Islet of Langerhans (tissue), 1 donor: ENCODE data around the gene TOLLIP.
"Not testable (repeated sequence)": the region's sequence is repeated elsewhere in the genome, so short reads cannot be mapped to it uniquely, and the experiment has no call there.

ENCODE experiments used
- FAIRE-seq: peaks from one replicate; lab custom pipeline; 2011; peaks lifted over from hg19 to GRCh38; lab: Jason Lieb, UNC

The TOLLIP gene

GRCh38 chr11:1263010-1263409 lies 46.4 kb downstream of the TOLLIP start:
- FAIRE-seq = no peak

- no peak for FAIRE-seq
These were observed 47.0 kb downstream of the TOLLIP start for GRCh38 chr11:1262172-1263006.

- no peak for FAIRE-seq
These were observed 48.0 kb downstream of the TOLLIP start for GRCh38 chr11:1261241-1262071.

- FAIRE-seq = no peak
These were observed 48.8 kb downstream of the TOLLIP start for GRCh38 chr11:1260620-1261019.

- no peak for FAIRE-seq
These were observed 49.4 kb downstream of the TOLLIP start for GRCh38 chr11:1260023-1260501.

GRCh38 chr11:1259561-1259960 lies 49.9 kb downstream of the TOLLIP start:
- FAIRE-seq = no peak

- no peak for FAIRE-seq
These were observed 50.4 kb downstream of the TOLLIP start for GRCh38 chr11:1259076-1259461.

- no peak for FAIRE-seq
These were observed 50.9 kb downstream of the TOLLIP start for GRCh38 chr11:1258401-1259075.

- FAIRE-seq = no peak
These were observed 51.5 kb downstream of the TOLLIP start for GRCh38 chr11:1257916-1258315.

- FAIRE-seq = no peak
These were observed 52.1 kb downstream of the TOLLIP start for GRCh38 chr11:1257366-1257765.

- no peak for FAIRE-seq
These were observed 53.0 kb downstream of the TOLLIP start for GRCh38 chr11:1256257-1257045.

GRCh38 chr11:1255151-1255550 lies 54.3 kb downstream of the TOLLIP start:
- no peak for FAIRE-seq

GRCh38 chr11:1254733-1255132 lies 54.7 kb downstream of the TOLLIP start:
- no peak for FAIRE-seq

- no peak for FAIRE-seq
These were observed 55.3 kb downstream of the TOLLIP start for GRCh38 chr11:1254086-1254648.

- FAIRE-seq = no peak
These were observed 56.3 kb downstream of the TOLLIP start for GRCh38 chr11:1253103-1253485.

GRCh38 chr11:1252371-1253102 lies 56.9 kb downstream of the TOLLIP start:
- FAIRE-seq = no peak

- no peak for FAIRE-seq
These were observed 58.1 kb downstream of the TOLLIP start for GRCh38 chr11:1251236-1251770.

GRCh38 chr11:1250411-1250810 lies 59.0 kb downstream of the TOLLIP start:
- FAIRE-seq = not testable (repeated sequence)

GRCh38 chr11:1248951-1249350 lies 60.5 kb downstream of the TOLLIP start:
- not testable (repeated sequence) for FAIRE-seq

- not testable (repeated sequence) for FAIRE-seq
These were observed 62.4 kb downstream of the TOLLIP start for GRCh38 chr11:1247026-1247425.

GRCh38 chr11:1246301-1246700 lies 63.1 kb downstream of the TOLLIP start:
- FAIRE-seq = not testable (repeated sequence)
